ENCODE data around the gene MCHR1.

DNA sequence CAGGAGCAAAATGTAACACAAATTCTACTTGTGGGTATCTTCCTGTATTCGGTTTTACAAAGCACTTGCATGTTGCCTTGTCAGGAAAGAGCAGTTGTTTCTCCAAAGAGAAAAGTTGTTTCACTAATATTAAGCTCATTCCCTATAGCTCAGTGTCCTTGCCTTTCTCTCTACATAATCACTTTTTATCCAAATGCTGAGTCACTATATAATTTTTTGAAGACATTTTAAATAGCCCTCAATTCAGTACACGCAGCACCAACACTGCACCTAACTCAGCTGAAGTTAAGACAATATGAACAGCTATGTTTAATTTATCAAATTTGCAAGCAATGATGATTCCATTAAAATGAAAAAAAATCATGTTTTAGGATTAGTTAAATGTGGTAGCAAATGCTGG is 28.2 kb upstream of the MCHR1 start:
- TF ChIP-seq, protein P1, sequence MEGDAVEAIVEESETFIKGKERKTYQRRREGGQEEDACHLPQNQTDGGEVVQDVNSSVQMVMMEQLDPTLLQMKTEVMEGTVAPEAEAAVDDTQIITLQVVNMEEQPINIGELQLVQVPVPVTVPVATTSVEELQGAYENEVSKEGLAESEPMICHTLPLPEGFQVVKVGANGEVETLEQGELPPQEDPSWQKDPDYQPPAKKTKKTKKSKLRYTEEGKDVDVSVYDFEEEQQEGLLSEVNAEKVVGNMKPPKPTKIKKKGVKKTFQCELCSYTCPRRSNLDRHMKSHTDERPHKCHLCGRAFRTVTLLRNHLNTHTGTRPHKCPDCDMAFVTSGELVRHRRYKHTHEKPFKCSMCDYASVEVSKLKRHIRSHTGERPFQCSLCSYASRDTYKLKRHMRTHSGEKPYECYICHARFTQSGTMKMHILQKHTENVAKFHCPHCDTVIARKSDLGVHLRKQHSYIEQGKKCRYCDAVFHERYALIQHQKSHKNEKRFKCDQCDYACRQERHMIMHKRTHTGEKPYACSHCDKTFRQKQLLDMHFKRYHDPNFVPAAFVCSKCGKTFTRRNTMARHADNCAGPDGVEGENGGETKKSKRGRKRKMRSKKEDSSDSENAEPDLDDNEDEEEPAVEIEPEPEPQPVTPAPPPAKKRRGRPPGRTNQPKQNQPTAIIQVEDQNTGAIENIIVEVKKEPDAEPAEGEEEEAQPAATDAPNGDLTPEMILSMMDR (conservative IDR thresholded peaks at IDR 0.05 in 1 of 2, IDR thresholded peaks at IDR 0.05 in 1 of 2; ENCODE audit: extremely low read depth in 1 of 2, insufficient read depth in 1 of 2, low read depth in 1 of 2, low read length in 2 of 2), result no peak
- no peak for TF ChIP-seq EZH2 (IDR thresholded peaks at IDR 0.05; ENCODE audit: borderline replicate concordance, low read length)
